Chondrocyte (in vitro differentiated cells): Measurements from ENCODE around the gene DHX34. TPM values are rescaled to one million over a fixed set of nuclear protein-coding genes. Genes with fewer than 3 reads are reported as not detected.

Experiments used
- DNase-seq: peaks from one replicate; pipeline ENCODE4 v3.0.0; 2021; ENCODE audit warnings: mixed read lengths, low spot score
- H3K27ac Mint-ChIP-seq: one replicate; pipeline ENCODE4 v1.8.0; 2021; ENCODE audit warnings: mild to moderate bottlenecking, moderate library complexity, mixed read lengths; ENCODE audit not compliant: unreplicated experiment
- H3K27me3 Mint-ChIP-seq: 2 replicates; pipeline ENCODE4 v1.8.0; 2021; ENCODE audit warnings: low read depth, mixed read lengths
- H3K36me3 Mint-ChIP-seq: 2 replicates; pipeline ENCODE4 v1.8.0; 2021; ENCODE audit warnings: low read depth, mixed read lengths
- H3K4me1 Mint-ChIP-seq: 2 replicates; pipeline ENCODE4 v1.8.0; 2021; ENCODE audit warnings: low read depth, mild to moderate bottlenecking, mixed read lengths
- H3K4me3 Mint-ChIP-seq: one replicate; pipeline ENCODE4 v1.8.0; 2021; ENCODE audit warnings: mild to moderate bottlenecking, moderate library complexity, mixed read lengths; ENCODE audit not compliant: unreplicated experiment
- H3K9me3 Mint-ChIP-seq: 2 replicates; pipeline ENCODE4 v1.8.0; 2021; ENCODE audit warnings: low read depth, mixed read lengths
- CTCF ChIP-seq: fragments of 200-600 bp; sonication (generic); IDR thresholded peaks from 2 replicates; pipeline ENCODE4 v1.5.0; 2021; ENCODE audit warnings: antibody characterized with exemption, mild to moderate bottlenecking, moderate library complexity
- total RNA-seq: library from RNA; stranded (reverse); gene quantifications from 3 replicates; pipeline ENCODE4 v1.2.1, GENCODE V29; 2021

Gene DHX34
- total RNA-seq, 1 donor from 2014 or later, result 15.6 TPM

- Mint-ChIP-seq H3K4me3 (no peak overlapping the region), H3K36me3 (no peaks in the 10 kb centered on the region), H3K4me1 (peaks cover 28% of the 10 kb centered on the region)
Observed at GRCh38 chr19:47312366-47313006, 36.6 kb upstream of the DHX34 start.

GRCh38 chr19:47313754-47314295 is 35.3 kb upstream of the DHX34 start:
- no peak for TF ChIP-seq CTCF
- Mint-ChIP-seq H3K27me3 (no peaks in the 10 kb centered on the region), H3K9me3 (peaks cover 3% of the 10 kb centered on the region), H3K36me3 (no peaks in the 10 kb centered on the region), H3K27ac (no peak overlapping the region), H3K4me1 (peaks cover 26% of the 10 kb centered on the region), H3K4me3 (no peak overlapping the region)
- no peak for DNase-seq

More at GRCh38 chr19:47312366-47313006, 36.6 kb upstream of the DHX34 start:
- H3K9me3 Mint-ChIP-seq, result peaks cover 3% of the 10 kb centered on the region
- no peak for DNase-seq
- no peak for TF ChIP-seq CTCF
- H3K27me3 Mint-ChIP-seq, result no peaks in the 10 kb centered on the region
- no peak overlapping the region for H3K27ac Mint-ChIP-seq

GRCh38 chr19:47315125-47315821 is 33.8 kb upstream of the DHX34 start:
- peak overlapping the region; percentile 49 for H3K4me3 Mint-ChIP-seq
- peaks cover 3% of the 10 kb centered on the region for H3K9me3 Mint-ChIP-seq
- DNase-seq, result no peak
- H3K4me1 Mint-ChIP-seq, result peaks cover 20% of the 10 kb centered on the region
- H3K27ac Mint-ChIP-seq, result peak overlapping the region; percentile 92
- peaks cover under 1% of the 10 kb centered on the region for H3K36me3 Mint-ChIP-seq
- no peak for TF ChIP-seq CTCF
- H3K27me3 Mint-ChIP-seq, result no peaks in the 10 kb centered on the region

GRCh38 chr19:47316513-47316912 is 32.6 kb upstream of the DHX34 start:
- Mint-ChIP-seq H3K27me3 (no peaks in the 10 kb centered on the region), H3K4me1 (peaks cover 11% of the 10 kb centered on the region), H3K36me3 (peaks cover 6% of the 10 kb centered on the region), H3K27ac (no peak overlapping the region), H3K9me3 (peaks cover 3% of the 10 kb centered on the region), H3K4me3 (no peak overlapping the region)
- DNase-seq, result no peak
- no peak for TF ChIP-seq CTCF

GRCh38 chr19:47319923-47320871 is 28.9 kb upstream of the DHX34 start:
- H3K36me3 Mint-ChIP-seq, result peaks cover 8% of the 10 kb centered on the region
- peaks cover 9% of the 10 kb centered on the region for H3K4me1 Mint-ChIP-seq
- TF ChIP-seq CTCF, result no peak
- peak; percentile 90 for DNase-seq
- H3K9me3 Mint-ChIP-seq, result peaks cover under 1% of the 10 kb centered on the region
- H3K27me3 Mint-ChIP-seq, result no peaks in the 10 kb centered on the region
- H3K4me3 Mint-ChIP-seq, result no peak overlapping the region
- H3K27ac Mint-ChIP-seq, result no peak overlapping the region
